Ovary (tissue), 9 donors: ENCODE results near the gene IFT52. TPM values are rescaled to one million over a fixed set of nuclear protein-coding genes. Genes with fewer than 3 reads are reported as not detected.
"Not testable (repeated sequence)": the region's sequence is repeated elsewhere in the genome, so short reads cannot be mapped to it uniquely, and the experiment has no call there.

Experiments
- DNase-seq, 5 donors: peaks; one replicate each; pipeline ENCODE4 v3.0.0-alpha.2; 2019 to 2020
- H3K27ac ChIP-seq, 2 donors: fragments of 200-600 bp; one replicate each; pipeline versions ENCODE4 v1.5.1 to v1.8.0; 2019 to 2022
- H3K27me3 ChIP-seq: fragments of 200-600 bp; one replicate; pipeline ENCODE4 v1.8.0; 2022
- H3K36me3 ChIP-seq: fragments of 200-600 bp; sonication (generic); one replicate; pipeline ENCODE4 v1.5.1; 2019
- H3K4me1 ChIP-seq: one replicate; pipeline ENCODE4 v1.8.1; 2013; ENCODE audit warnings: mild to moderate bottlenecking, moderate library complexity; ENCODE audit not compliant: insufficient read depth
- H3K4me3 ChIP-seq: fragments of 200-600 bp; sonication (generic); one replicate; pipeline ENCODE4 v1.5.1; 2017
- H3K9me3 ChIP-seq, 2 donors: fragments of 200-600 bp in 1 of 2; sonication (generic) in 1 of 2; one replicate each; pipeline versions ENCODE4 v1.5.1 to v1.8.1; 2013 to 2019; ENCODE audit warnings: mild to moderate bottlenecking in 1 of 2, moderate library complexity in 1 of 2
- EP300 ChIP-seq: sonication (generic); formaldehyde crosslinking; IDR thresholded peaks from one replicate; pipeline ENCODE4 v1.6.1; 2017; ENCODE audit warnings: antibody characterized with exemption
- POLR2A ChIP-seq: fragments of 450-650 bp; IDR thresholded peaks from one replicate; pipeline ENCODE4 v1.6.1; 2017; ENCODE audit warnings: antibody characterized with exemption, mild to moderate bottlenecking, moderate library complexity
- WGBS, 3 donors: extraction: QIAGEN DNeasy Blood & Tissue Kit in 1 of 3; methylation state at CpG; one replicate each; pipeline versions ENCODE4 v1.1.5 to v1.1.7; 2013 to 2017; 5-methylcytosine and 5-hydroxymethylcytosine counted together
- intact Hi-C, 4 donors: fragments of 100-400 bp; cut with DNase I; formaldehyde crosslinking; loops; one replicate each; pipeline versions ENCODE4 v1.11.0 to v1.15.1; 2022 to 2023
- polyA plus RNA-seq, 2 donors: library from polyadenylated mRNA; stranded (reverse); fragments of 200-250 nt in 1 of 2; fragments of 350-450 nt in 1 of 2; fragmentation: Illumina TruSeq in 1 of 2; extraction: RNeasy Lipid Tissue Mini Kit (QIAGEN cat#74804) in 1 of 2; gene quantifications; one replicate each; pipeline ENCODE4 v1.2.3, GENCODE V29; 2013 to 2014
- total RNA-seq, 7 donors: library from RNA; depleted of rRNA in 2 of 7; stranded (reverse); fragments of >200 nt in 2 of 7; fragmentation: NEBNext Ultra II Directional in 3 of 7; extraction: Animal tissue kit (Norgen Biotek cat#: 25700) in 3 of 7; gene quantifications; one replicate each; pipeline versions ENCODE4 v1.1.0 to v1.2.4, GENCODE V29; 2016 to 2023
- TF ChIP-seq, protein P1 (sequence below), 3 donors: fragments of 450-650 bp in 2 of 3; fragments of 200-600 bp in 1 of 3; IDR thresholded peaks; one replicate each; pipeline versions ENCODE4 v1.5.1 to v1.8.0; 2016 to 2022; ENCODE audit warnings: antibody characterized with exemption in 3 of 3, mild to moderate bottlenecking in 1 of 3
- donor health status: DM: no; HTN: no; CAD: no; lungs with moderate emphysema.
- donor health status: DM: no; HTN: no; CAD: no.
- donor health status: Bipolar disorder and iron deficiency.
- donor health status: DM: yes; HTN: yes; CAD: no.
- donor health status: DM: no; HTN: no; CAD: no.
- donor health status: DM: yes; HTN: yes; CAD: no.

The IFT52 gene
- total and polyA plus RNA-seq, 9 donors, result 32.7 to 55.0 (median 46.7) TPM

DNA sequence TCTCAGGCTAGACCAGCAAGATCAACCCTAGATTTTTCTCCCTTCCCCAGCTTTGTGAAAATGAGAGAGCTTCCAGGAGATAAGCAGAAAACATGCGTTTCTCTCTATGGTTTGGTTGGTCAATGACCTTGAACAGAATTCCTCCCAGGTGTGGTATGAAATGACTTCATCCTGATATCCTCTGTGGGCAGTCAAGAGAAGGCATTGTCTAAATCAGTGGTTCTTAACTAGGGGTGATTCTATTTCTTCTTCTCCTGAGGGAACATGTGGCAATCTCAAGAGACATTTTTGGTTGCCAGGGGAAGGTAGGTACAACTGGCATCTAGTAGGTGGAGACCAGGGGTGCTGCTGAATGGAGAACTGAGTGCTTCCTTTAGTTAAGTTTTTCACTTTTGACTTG, 12.4 kb downstream of the IFT52 start:
- H3K4me1 ChIP-seq, result no peaks in the 10 kb centered on the region
- H3K4me3 ChIP-seq, result no peak overlapping the region
- H3K27me3 ChIP-seq, result no peaks in the 10 kb centered on the region
- H3K9me3 ChIP-seq, result no peaks in the 10 kb centered on the region
- TF ChIP-seq POLR2A (no peak), EP300 (no peak)
- TF ChIP-seq, protein P1, sequence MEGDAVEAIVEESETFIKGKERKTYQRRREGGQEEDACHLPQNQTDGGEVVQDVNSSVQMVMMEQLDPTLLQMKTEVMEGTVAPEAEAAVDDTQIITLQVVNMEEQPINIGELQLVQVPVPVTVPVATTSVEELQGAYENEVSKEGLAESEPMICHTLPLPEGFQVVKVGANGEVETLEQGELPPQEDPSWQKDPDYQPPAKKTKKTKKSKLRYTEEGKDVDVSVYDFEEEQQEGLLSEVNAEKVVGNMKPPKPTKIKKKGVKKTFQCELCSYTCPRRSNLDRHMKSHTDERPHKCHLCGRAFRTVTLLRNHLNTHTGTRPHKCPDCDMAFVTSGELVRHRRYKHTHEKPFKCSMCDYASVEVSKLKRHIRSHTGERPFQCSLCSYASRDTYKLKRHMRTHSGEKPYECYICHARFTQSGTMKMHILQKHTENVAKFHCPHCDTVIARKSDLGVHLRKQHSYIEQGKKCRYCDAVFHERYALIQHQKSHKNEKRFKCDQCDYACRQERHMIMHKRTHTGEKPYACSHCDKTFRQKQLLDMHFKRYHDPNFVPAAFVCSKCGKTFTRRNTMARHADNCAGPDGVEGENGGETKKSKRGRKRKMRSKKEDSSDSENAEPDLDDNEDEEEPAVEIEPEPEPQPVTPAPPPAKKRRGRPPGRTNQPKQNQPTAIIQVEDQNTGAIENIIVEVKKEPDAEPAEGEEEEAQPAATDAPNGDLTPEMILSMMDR (IDR thresholded peaks at IDR 0.05), result no peak
- no peak for DNase-seq
- intact Hi-C loops, result no loop called here
- H3K27ac ChIP-seq, result no peak overlapping the region
- no peaks in the 10 kb centered on the region for H3K36me3 ChIP-seq
- 13 to 33% (median 23%) methylated on average over 1 of the region's 1 CpG for WGBS, 3 donors

DNA sequence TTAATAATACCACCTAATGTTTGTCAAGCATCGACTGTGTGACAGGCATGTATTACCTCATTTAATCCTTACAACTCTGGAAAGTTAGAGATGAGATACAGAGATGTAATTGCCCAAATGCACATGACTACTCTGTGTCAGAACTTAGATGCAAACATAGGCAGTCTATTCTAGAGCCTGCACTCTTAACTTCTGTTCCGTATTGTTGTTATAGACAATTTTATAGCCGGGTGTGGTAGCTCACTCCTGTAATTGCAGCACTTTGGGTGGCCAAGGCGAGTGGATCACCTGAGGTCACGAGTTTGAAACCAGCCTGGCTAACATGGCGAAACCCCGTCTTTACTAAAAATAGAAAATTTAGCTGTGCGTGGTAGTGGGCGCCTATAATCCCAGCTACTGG, 15.0 kb downstream of the IFT52 start:
- no peaks in the 10 kb centered on the region for H3K36me3 ChIP-seq
- 96 to 98% (median 96%) methylated on average over 9 of the region's 9 CpGs for WGBS, 3 donors

DNA sequence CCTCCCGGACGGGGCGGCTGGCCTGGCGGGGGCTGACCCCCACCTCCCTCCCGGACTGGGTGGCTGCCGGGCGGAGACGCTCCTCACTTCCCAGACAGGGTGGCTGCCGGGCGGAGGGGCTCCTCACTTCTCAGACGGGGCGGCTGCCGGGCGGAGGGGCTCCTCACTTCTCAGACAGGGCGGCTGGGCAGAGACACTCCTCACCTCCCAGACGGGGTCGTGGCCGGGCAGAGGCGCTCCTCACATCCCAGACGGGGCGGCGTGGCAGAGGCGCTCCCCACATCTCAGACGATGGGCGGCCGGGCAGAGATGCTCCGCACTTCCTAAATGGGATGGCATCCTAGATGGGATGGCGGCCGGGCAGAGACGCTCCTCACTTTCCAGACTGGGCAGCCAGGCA, 16.5 kb downstream of the IFT52 start:
- H3K9me3 ChIP-seq, H3K4me3 ChIP-seq, H3K27me3 ChIP-seq, intact Hi-C loops, DNase-seq, H3K27ac ChIP-seq, H3K4me1 ChIP-seq, H3K36me3 ChIP-seq: not testable (repeated sequence)
- 96 to 98% (median 96%) methylated on average over 16 to 30 of the region's 30 CpGs for WGBS, 3 donors

More for the DNA sequence above, 15.0 kb downstream of the IFT52 start:
- TF ChIP-seq EP300, result no peak
- no peak for TF ChIP-seq POLR2A
- TF ChIP-seq, protein P1 (IDR thresholded peaks at IDR 0.05), result no peak
- Histone ChIP-seq H3K27me3 (no peaks in the 10 kb centered on the region), H3K4me3 (no peak overlapping the region), H3K4me1 (no peaks in the 10 kb centered on the region), H3K9me3 (no peaks in the 10 kb centered on the region), H3K27ac (no peak overlapping the region)
- DNase-seq, result no peak
- intact Hi-C loops, result no loop called here

DNA sequence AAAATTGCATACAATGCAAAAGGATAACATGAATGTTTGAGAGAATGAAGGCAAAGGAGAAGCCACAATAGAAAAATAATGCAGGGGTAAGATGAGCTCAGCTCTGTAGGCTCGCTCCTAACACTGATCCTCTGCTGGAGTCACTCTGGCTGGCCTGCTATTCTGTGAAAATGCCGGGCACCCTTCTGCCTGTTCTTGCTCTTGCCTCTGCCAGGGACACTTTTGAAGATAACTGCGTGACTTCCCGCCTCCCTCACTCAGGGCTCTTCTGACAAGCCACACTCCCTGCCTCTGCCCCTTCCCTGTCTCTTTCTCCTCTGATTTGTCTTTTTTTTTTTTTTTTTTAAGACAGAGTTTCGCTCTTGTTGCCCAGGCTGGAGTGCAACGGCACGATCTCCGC, 40.9 kb downstream of the IFT52 start:
- WGBS, 3 donors, result 96 to 100% (median 98%) methylated on average over 8 of the region's 8 CpGs
- H3K4me1 ChIP-seq, result no peaks in the 10 kb centered on the region
- TF ChIP-seq, protein P1 (IDR thresholded peaks at IDR 0.05), result no peak
- TF ChIP-seq EP300 (no peak), POLR2A (no peak)
- no peak for DNase-seq
- intact Hi-C loops, result no loop called here
- H3K36me3 ChIP-seq, result no peaks in the 10 kb centered on the region
- H3K9me3 ChIP-seq, result no peaks in the 10 kb centered on the region
- H3K4me3 ChIP-seq, result no peak overlapping the region
- H3K27ac ChIP-seq, result no peak overlapping the region
- H3K27me3 ChIP-seq, result no peaks in the 10 kb centered on the region

DNA sequence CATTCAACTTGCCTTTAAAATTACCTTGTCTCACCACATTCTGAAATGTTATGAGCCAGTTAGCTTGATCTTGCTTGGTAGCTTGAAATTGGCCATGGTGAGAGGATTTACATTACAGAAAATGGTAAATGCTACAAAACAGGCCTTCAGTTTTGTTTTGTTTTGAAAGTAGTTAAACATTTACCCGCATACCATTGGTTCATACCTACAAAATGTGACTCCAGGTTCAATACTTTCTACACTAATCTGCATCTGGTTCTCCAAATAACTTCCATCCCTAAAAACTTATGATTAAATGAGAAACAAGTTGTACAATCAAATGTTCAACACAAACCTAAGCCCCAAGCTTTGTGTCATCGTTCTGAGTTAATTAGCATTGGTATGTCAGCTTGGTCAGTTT, 45.7 kb downstream of the IFT52 start:
- intact Hi-C loops, result no loop called here

More for the DNA sequence above, 45.7 kb downstream of the IFT52 start:
- Histone ChIP-seq H3K27me3 (no peaks in the 10 kb centered on the region), H3K4me3 (no peak overlapping the region), H3K4me1 (no peaks in the 10 kb centered on the region), H3K36me3 (no peaks in the 10 kb centered on the region), H3K27ac (no peak overlapping the region), H3K9me3 (no peaks in the 10 kb centered on the region)
- 91 to 94% (median 93%) methylated on average over 2 of the region's 2 CpGs for WGBS, 3 donors
- TF ChIP-seq POLR2A (no peak), EP300 (no peak)
- TF ChIP-seq, protein P1 (IDR thresholded peaks at IDR 0.05), result no peak
- no peak for DNase-seq
